Globus pallidus (tissue), 1 donor: Measurements from ENCODE around the gene TMEM143.
"Not testable (repeated sequence)": the region's sequence is repeated elsewhere in the genome, so short reads cannot be mapped to it uniquely, and the experiment has no call there.

Experiments
- DNase-seq: peaks from one replicate; pipeline ENCODE4 v3.0.0-alpha.2; 2015; ENCODE audit warnings: low spot score

TMEM143 gene

GRCh38 chr19:48363810-48364597 is at the start of gene TMEM143, which contains the start of gene SYNGR4:
TMEM143 (minus strand) TSS chr19:48363940; CDS start chr19:48363920, 20 bp downstream.
SYNGR4 (plus strand) TSS chr19:48364367; CDS start chr19:48365843, 1,476 bp downstream.
- DNase-seq, result peak; percentile 100

DNA sequence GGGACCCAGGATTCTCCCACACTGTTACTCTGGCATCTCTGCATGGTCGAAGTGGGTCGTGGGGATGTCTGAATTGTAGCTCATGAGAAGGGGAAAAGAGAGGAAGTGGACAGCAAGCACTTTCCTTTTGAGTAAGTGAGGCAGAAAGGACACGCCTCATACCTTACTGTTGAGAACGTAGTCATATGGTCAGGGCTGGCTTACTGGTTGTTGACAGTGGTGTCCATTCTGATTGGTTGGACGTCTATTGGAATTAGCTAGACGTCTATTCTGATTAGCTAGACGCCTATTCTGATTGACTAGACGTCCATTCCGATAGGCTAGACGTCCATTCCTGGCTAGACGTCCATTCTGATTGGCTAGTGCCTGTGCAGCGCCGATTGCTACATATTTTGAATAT is 42.1 kb upstream of the TMEM143 start:
- DNase-seq, result no peak

DNA sequence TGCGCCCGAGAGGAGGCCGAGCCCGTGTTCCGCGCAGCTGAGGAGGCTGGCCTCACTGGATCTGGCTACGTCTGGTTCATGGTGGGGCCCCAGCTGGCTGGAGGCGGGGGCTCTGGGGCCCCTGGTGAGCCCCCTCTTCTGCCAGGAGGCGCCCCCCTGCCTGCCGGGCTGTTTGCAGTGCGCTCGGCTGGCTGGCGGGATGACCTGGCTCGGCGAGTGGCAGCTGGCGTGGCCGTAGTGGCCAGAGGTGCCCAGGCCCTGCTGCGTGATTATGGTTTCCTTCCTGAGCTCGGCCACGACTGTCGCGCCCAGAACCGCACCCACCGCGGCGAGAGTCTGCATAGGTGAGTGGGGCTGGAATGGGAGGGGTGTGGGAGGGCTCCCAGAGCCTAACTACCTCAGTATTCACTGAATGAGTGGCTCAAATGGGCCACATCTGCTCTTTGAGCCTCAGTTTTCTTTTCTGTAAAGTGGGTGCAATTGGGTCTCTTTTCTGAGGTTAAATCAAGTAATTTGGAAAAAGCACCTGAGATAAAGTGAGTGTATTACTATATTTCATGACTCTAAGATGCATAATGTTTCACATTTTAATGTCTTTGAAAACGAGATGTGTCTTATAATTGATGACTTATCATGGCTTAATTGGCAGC is 41.4 kb upstream of the TMEM143 start:
- no peak for DNase-seq

- DNase-seq, result peak; percentile 39
These were observed 39.9 kb upstream of the TMEM143 start for GRCh38 chr19:48403606-48404005.

DNA sequence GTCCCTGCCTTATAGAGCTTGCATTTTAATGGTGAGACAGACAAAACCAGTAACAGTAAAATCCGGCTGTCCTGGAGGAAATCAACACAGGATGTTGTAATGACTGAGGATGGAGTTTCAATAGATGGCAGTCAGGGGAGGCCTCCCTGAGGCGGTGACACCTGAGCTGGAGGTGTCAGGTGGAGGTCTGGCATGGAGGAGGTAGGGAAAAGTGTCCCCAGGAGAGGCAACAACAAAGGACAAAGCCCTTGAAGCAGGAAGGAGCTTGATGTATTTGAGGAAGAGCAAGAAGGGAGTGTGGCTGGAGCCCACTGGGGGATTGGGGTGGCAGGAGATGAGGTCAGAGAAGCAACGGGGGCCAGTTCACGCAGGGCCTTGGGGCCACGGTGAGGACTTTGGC is 37.5 kb upstream of the TMEM143 start:
- DNase-seq, result no peak

DNA sequence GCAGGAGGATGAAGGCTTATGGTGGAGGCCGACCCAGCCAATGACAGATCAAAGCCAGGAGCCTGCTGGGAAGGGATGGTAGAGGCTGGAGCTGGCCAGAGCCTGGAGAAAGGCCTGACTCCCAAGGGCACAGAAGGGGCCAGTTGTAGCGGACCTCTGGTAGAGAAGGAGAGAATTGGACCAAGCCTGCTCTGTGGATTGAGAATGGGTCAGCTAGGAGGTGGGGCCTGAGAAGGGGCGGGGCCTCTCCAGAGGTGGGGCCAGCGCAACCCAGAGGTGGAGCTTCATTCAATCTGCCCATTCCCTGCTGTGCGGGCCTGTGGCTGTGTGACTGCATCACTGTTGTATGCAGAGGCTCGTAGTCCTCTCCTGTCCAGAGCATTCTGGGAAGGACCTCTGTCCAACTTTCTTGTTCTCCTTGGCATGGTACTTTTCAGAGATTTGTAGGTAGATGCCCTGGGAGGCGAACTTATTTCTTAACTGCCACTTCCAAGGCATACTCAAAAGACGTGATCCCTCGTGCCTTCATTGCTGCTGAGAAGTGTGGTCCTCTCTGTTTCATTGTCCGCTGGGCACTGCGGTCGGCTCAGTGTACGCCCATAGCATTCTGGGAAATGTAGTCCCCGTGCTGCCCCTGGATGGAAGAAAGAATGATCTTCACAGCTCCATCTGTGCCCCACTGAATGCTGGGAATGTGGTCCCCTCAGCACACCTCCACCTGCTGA is 36.4 kb upstream of the TMEM143 start:
- DNase-seq, result no peak

- no peak for DNase-seq
These were observed 34.9 kb upstream of the TMEM143 start for GRCh38 chr19:48398375-48399235.

DNA sequence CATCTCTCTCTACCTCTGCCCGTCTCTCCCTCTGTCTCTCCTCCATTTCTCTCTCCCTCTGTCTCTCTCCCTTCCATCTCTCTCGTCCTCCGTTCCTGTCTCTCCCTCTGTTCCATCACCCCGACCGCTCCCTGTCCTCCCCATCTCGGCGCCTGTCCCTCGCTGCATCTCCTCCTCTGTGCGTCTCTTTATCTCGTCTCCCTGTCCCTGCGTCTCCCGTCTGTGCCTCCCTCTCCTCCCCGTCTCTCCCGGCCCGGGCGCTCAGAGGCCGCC is 34.3 kb upstream of the TMEM143 start:
- no peak for DNase-seq

- DNase-seq, result no peak
These were observed 33.7 kb upstream of the TMEM143 start for GRCh38 chr19:48397263-48398101.

GRCh38 chr19:48396824-48397176 is 33.1 kb upstream of the TMEM143 start:
- no peak for DNase-seq

- no peak for DNase-seq
These were observed 32.5 kb upstream of the TMEM143 start for GRCh38 chr19:48396016-48396823.

GRCh38 chr19:48395499-48395898 is 31.8 kb upstream of the TMEM143 start:
- no peak for DNase-seq

DNA sequence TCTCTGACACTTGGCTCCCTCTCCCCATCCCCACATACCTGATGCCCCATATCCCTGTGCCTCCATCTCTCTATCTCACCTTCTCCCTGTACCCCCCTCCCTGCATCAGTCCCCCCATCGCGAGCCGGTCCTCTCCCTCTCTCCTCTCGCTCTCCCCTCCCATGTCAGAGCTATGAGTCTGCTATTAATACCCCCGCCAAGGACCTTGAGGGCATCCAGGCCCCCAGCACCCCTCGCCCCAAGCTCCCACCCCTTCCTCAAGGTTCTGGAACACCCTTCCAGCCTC is 31.4 kb upstream of the TMEM143 start:
- no peak for DNase-seq

GRCh38 chr19:48394331-48395169 is 30.8 kb upstream of the TMEM143 start:
- DNase-seq, result no peak

GRCh38 chr19:48393559-48394330 is 30.0 kb upstream of the TMEM143 start, which contains the start of gene GRIN2D:
GRIN2D (plus strand) TSS chr19:48393668; CDS start chr19:48398393, 4,725 bp downstream.
- no peak for DNase-seq

DNA sequence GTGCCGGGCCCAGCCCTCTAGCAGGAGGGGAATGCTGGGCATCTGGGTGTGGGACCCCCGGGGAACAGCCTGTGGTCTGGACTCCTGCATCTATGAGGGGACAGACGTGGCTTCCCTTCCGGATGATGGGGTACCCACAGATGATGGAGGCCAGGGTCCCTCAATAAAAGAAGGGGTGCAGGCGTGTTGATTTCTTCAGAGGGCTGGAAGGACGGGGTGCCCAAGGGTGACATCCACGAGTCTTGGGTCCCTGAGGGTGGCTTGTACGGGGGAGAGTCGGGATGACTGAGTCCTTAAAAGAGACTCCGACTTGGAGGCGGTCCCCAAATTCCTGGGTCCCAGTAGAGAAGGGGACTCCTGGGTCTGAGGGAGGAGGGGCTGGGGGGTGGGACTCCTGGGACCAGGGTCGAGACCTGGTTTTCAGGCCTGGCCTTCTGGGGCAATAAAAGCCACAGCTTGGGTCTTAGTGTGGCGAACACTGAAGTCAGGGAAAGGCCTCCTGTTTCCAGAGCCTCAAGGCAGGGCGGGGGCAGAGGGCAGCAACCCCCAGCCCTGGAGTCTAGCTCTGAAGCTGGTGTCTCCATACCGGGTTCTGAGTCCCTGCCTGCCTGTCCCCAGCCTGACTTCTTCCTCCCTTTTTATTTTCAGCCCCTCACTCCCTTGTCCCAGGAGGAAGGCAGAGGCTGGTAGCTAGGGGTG is 29.3 kb upstream of the TMEM143 start:
- DNase-seq, result no peak

- DNase-seq, result not testable (repeated sequence)
These were observed 28.2 kb upstream of the TMEM143 start for GRCh38 chr19:48392006-48392344.
